ENCODE measurements around the gene SMAD4. TPM values are rescaled to one million over a fixed set of nuclear protein-coding genes. Genes with fewer than 3 reads are reported as not detected.

The SMAD4 gene
- total RNA-seq, 6 donors from 2014 or later, result 94.7 to 140 (median 107) TPM

- Histone ChIP-seq H3K4me1 (peaks cover 13 to 54% (median 46%) of the 10 kb centered on the region in 4 donors), H3K27ac (peak overlapping the region; percentile 96 to 99 (median 99)), H3K36me3 (peaks cover 0 to 18% (median 1%) of the 10 kb centered on the region in 4 donors), H3K27me3 (no peaks in the 10 kb centered on the region), H3K9me3 (no peaks in the 10 kb centered on the region), H3K4me3 (peak overlapping the region; percentile 64 to 96 (median 78))
- DNase-seq (no peak), ATAC-seq (ENCODE audit: low FRiP score in 2 of 2) (peak in 1 of 2 donors; percentile 48)
- WGBS, 2 donors, result 10 to 16% methylated on average over 10 of the region's 10 CpGs
- TF ChIP-seq EP300 (IDR thresholded peaks at IDR 0.05) (no peak), CTCF (IDR thresholded peaks at IDR 0.05) (no peak), POLR2A (IDR thresholded peaks at IDR 0.05) (no peak), POLR2AphosphoS5 (IDR thresholded peaks at IDR 0.05) (no peak)
Measured at GRCh38 chr18:51029378-51029693, 677 bp upstream of the SMAD4 start.

GRCh38 chr18:51030537-51031258, 685 bp downstream of the SMAD4 start:
- H3K9me3 ChIP-seq, result no peaks in the 10 kb centered on the region
- H3K36me3 ChIP-seq, result peaks cover 0 to 12% (median 2%) of the 10 kb centered on the region in 4 donors
- no peak for TF ChIP-seq EP300 (IDR thresholded peaks at IDR 0.05)
- TF ChIP-seq POLR2A (IDR thresholded peaks at IDR 0.05), result no peak
- no peak for TF ChIP-seq POLR2AphosphoS5 (IDR thresholded peaks at IDR 0.05)
- TF ChIP-seq CTCF (IDR thresholded peaks at IDR 0.05), result peak in 1 of 6 experiments; percentile 22
- peaks cover 23 to 67% (median 59%) of the 10 kb centered on the region in 4 donors for H3K4me1 ChIP-seq
- 0% methylated on average over 15 to 53 of the region's 66 CpGs for WGBS, 2 donors
- H3K4me3 ChIP-seq, result peak overlapping the region; percentile 41 to 96 (median 78)
- H3K27ac ChIP-seq, result peak overlapping the region; percentile 96 to 99 (median 99)
- ATAC-seq (ENCODE audit: low FRiP score in 2 of 2) (peak; percentile 72 to 89), DNase-seq (peak; percentile 79 to 95)
- no peaks in the 10 kb centered on the region for H3K27me3 ChIP-seq

- WGBS, 2 donors, result 45 to 51% methylated on average over 5 of the region's 5 CpGs
- peak overlapping the region in 2 of 4 donors; percentile 72 to 84 for H3K4me3 ChIP-seq
- H3K9me3 ChIP-seq, result no peaks in the 10 kb centered on the region
- no peak overlapping the region for H3K27ac ChIP-seq
- peaks cover 26 to 78% (median 69%) of the 10 kb centered on the region in 4 donors for H3K4me1 ChIP-seq
- H3K27me3 ChIP-seq, result no peaks in the 10 kb centered on the region
- ATAC-seq (ENCODE audit: low FRiP score in 2 of 2) (no peak), DNase-seq (no peak)
- H3K36me3 ChIP-seq, result peaks cover 0 to 8% (median 2%) of the 10 kb centered on the region in 4 donors
- TF ChIP-seq EP300 (IDR thresholded peaks at IDR 0.05), result no peak
- TF ChIP-seq CTCF (IDR thresholded peaks at IDR 0.05), result no peak
- no peak for TF ChIP-seq POLR2AphosphoS5 (IDR thresholded peaks at IDR 0.05)
- no peak for TF ChIP-seq POLR2A (IDR thresholded peaks at IDR 0.05)
Measured at GRCh38 chr18:51032193-51032592, 2.2 kb downstream of the SMAD4 start.

GRCh38 chr18:51037230-51037629, 7.2 kb downstream of the SMAD4 start:
- WGBS, 2 donors, result 46 to 49% methylated on average over 2 of the region's 2 CpGs
- ATAC-seq (ENCODE audit: low FRiP score in 2 of 2), result no peak
- peak overlapping the region in 1 of 4 donors; percentile 13 for H3K27ac ChIP-seq

More at GRCh38 chr18:51037230-51037629, 7.2 kb downstream of the SMAD4 start:
- H3K4me1 ChIP-seq, result peaks cover 47 to 86% (median 84%) of the 10 kb centered on the region in 4 donors
- H3K4me3 ChIP-seq, result no peak overlapping the region
- no peaks in the 10 kb centered on the region for H3K9me3 ChIP-seq
- TF ChIP-seq POLR2AphosphoS5 (IDR thresholded peaks at IDR 0.05) (no peak), EP300 (IDR thresholded peaks at IDR 0.05) (no peak), POLR2A (IDR thresholded peaks at IDR 0.05) (no peak), CTCF (IDR thresholded peaks at IDR 0.05) (no peak)
- H3K36me3 ChIP-seq, result peaks cover 0 to 8% (median 2%) of the 10 kb centered on the region in 4 donors
- DNase-seq, result no peak
- H3K27me3 ChIP-seq, result no peaks in the 10 kb centered on the region
